ENCODE results near the gene ABCA2. TPM values are rescaled to one million over a fixed set of nuclear protein-coding genes. Genes with fewer than 3 reads are reported as not detected.

The ABCA2 gene
- polyA plus RNA-seq, 1 of the 3 experiments (the other 2 are of a cell fraction): 34.7 TPM

DNA sequence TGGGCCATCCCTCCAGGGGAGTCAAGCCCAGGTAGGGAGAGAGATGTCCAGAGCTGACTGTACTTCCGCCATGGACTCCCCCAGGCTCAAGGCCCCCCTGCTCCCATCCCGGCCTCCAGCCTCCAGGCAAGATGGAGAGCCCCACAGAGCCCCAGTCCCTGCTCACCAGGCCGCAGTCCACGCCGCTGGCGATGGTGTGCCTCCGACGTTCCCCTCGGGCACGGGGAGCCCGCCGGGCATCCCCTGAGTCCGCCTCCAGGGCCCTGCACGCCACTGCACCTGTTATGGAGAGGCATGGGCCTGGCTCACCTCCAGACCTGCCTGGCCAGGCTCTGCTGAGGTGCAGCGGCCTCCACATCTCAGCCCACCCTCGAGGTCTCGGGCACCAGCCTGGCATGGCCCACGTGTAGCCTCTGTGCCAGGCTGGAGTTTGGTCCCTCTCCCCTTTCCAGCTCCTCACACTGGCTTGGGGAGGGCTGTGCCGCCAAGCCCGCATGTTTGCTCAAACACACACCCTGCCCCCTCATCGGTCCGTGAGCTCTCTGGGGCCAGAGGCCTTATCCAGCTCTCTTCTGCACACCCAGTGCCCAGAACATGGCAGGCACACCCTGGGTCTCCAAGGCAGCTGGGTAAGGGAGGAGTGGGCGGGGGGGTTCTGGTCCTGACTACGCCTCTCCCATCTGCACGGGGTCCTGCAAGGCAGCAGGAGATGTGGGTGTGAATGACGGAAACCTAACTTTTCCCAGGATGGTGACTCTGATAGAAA lies 38.2 kb upstream of the ABCA2 start:
- TF ChIP-seq, protein P1, sequence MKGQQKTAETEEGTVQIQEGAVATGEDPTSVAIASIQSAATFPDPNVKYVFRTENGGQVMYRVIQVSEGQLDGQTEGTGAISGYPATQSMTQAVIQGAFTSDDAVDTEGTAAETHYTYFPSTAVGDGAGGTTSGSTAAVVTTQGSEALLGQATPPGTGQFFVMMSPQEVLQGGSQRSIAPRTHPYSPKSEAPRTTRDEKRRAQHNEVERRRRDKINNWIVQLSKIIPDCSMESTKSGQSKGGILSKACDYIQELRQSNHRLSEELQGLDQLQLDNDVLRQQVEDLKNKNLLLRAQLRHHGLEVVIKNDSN (IDR thresholded peaks at IDR 0.05; ENCODE audit: borderline replicate concordance, low read depth): no peak
- TF ChIP-seq RXRA (IDR thresholded peaks at IDR 0.05; ENCODE audit: borderline replicate concordance, low read depth): no peak
- TF ChIP-seq CHD2 (IDR thresholded peaks at IDR 0.05; ENCODE audit: low read length, partially characterized antibody): no peak
- no peak for TF ChIP-seq YY1 (IDR thresholded peaks at IDR 0.05; ENCODE audit: low read depth)
- TF ChIP-seq, protein P2, sequence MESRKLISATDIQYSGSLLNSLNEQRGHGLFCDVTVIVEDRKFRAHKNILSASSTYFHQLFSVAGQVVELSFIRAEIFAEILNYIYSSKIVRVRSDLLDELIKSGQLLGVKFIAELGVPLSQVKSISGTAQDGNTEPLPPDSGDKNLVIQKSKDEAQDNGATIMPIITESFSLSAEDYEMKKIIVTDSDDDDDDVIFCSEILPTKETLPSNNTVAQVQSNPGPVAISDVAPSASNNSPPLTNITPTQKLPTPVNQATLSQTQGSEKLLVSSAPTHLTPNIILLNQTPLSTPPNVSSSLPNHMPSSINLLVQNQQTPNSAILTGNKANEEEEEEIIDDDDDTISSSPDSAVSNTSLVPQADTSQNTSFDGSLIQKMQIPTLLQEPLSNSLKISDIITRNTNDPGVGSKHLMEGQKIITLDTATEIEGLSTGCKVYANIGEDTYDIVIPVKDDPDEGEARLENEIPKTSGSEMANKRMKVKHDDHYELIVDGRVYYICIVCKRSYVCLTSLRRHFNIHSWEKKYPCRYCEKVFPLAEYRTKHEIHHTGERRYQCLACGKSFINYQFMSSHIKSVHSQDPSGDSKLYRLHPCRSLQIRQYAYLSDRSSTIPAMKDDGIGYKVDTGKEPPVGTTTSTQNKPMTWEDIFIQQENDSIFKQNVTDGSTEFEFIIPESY (IDR thresholded peaks at IDR 0.05; ENCODE audit: borderline replicate concordance, low read depth): no peak
- TF ChIP-seq, protein P3, sequence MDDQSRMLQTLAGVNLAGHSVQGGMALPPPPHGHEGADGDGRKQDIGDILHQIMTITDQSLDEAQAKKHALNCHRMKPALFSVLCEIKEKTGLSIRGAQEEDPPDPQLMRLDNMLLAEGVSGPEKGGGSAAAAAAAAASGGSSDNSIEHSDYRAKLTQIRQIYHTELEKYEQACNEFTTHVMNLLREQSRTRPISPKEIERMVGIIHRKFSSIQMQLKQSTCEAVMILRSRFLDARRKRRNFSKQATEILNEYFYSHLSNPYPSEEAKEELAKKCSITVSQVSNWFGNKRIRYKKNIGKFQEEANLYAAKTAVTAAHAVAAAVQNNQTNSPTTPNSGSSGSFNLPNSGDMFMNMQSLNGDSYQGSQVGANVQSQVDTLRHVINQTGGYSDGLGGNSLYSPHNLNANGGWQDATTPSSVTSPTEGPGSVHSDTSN (IDR thresholded peaks at IDR 0.05): no peak
- TF ChIP-seq POLR2AphosphoS5 (IDR thresholded peaks at IDR 0.05; ENCODE audit: low read depth, low read length): no peak
- TF ChIP-seq MEF2A (IDR thresholded peaks at IDR 0.05; ENCODE audit: borderline replicate concordance, low read depth): no peak
- POLR2A ChIA-PET: interaction anchor here (2.2 kb wide), 1 partner anchor 11 kb away, joined by 12 read pairs; no protein-coding TSS in a partner anchor

DNA sequence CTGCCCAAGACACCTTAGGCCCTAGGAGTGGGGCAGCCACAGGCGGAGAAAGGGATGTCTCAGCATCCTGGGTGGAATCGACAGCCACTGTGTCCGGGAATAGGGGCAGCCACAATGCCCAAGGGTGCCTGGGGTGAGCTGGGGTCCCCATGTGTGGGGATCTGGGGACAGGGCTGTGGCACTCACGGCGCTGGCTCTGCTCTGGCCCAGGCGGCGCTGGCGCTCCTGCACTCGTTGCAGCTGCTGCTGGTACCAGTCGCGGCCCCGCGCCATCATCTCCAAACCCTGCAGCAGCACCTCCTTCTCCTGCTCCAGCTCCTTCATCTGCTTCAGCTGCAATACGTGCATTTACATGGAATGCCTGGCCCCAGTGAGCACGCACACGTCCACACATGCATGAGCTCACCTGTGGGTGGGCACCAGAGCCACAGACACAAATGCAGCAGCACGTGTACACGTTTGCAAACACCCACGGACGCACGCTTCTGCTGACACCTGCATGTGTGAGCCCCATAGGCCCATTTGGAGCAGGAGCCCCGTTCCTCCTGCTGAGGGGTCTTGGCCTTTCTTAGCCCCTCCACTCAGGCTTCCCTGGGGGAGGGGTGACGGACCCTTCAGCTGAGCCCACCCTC lies 37.4 kb upstream of the ABCA2 start:
- ChIA-PET CTCF (interaction anchor here (1.0 to 16.8 kb wide), 7 partner anchors 12 to 278 kb away, joined by 3 to 803 read pairs (median 11); partner anchors contain the start of genes ABCA2, ENTPD2, FUT7 and NPDC1), POLR2A (interaction anchor here (2.2 kb wide), 1 partner anchor 10 kb away, joined by 12 read pairs; no protein-coding TSS in a partner anchor)

More for the DNA sequence above, 38.2 kb upstream of the ABCA2 start:
- no peak overlapping the region for H3K4me2 ChIP-seq
- no peaks in the 10 kb centered on the region for H3K36me3 ChIP-seq (replicated peaks in 1 of 2; ENCODE audit: control insufficient read depth in 1 of 2, insufficient read depth in 2 of 2, low read length in 1 of 2)
- peaks cover 12% of the 10 kb centered on the region; the same call in 1 of the 2 replicates for H4K20me1 ChIP-seq (ENCODE audit: insufficient read depth)
- H3K27me3 ChIP-seq (ENCODE audit: insufficient read depth): no peaks in the 10 kb centered on the region
- DNase-seq: no peak
- H3K27ac ChIP-seq (ENCODE audit: low read depth in 2 of 2, low read length in 1 of 2): no peak overlapping the region
- H3K9me3 ChIP-seq: no peaks in the 10 kb centered on the region
- H3K4me1 ChIP-seq (ENCODE audit: control insufficient read depth in 1 of 2, insufficient read depth in 2 of 2, low read depth in 1 of 2, low read length in 1 of 2): peaks cover 0 to 27% of the 10 kb centered on the region in 2 experiments; a peak in 1 of 4 replicates
- H3K9me2 ChIP-seq: no peaks in the 10 kb centered on the region
- no peak overlapping the region for H3K4me3 ChIP-seq (ENCODE audit: low read depth in 2 of 2, low read length in 1 of 2)
- H3F3A ChIP-seq (replicated peaks; ENCODE audit: insufficient read depth): peaks cover 8% of the 10 kb centered on the region
- H2AFZ ChIP-seq (ENCODE audit: low read depth): no peak overlapping the region
- CTCF ChIA-PET: interaction anchor here (1.0 to 16.8 kb wide), 11 partner anchors 11 to 278 kb away, joined by 3 to 803 read pairs (median 3); partner anchors contain the start of genes ABCA2, AJM1, ENTPD2 and FUT7
- H3K9ac ChIP-seq: no peak overlapping the region
- 0 out of 2 replicates have a peak, but pooled peaks cover 3% of the 10 kb centered on the region for H3K79me2 ChIP-seq (ENCODE audit: insufficient read depth)
- WGBS (ENCODE audit: low lambda C conversion rate): 91% methylated on average over 18 of the region's 26 CpGs

More for the DNA sequence above, 37.4 kb upstream of the ABCA2 start:
- Histone ChIP-seq H3K4me1 (ENCODE audit: control insufficient read depth in 1 of 2, insufficient read depth in 2 of 2, low read depth in 1 of 2, low read length in 1 of 2) (peaks cover 0 to 22% of the 10 kb centered on the region in 2 experiments; a peak in 1 of 4 replicates), H3K27ac (ENCODE audit: low read depth in 2 of 2, low read length in 1 of 2) (no peak overlapping the region), H3K4me3 (ENCODE audit: low read depth in 2 of 2, low read length in 1 of 2) (no peak overlapping the region), H3K9me2 (no peaks in the 10 kb centered on the region), H3K36me3 (replicated peaks in 1 of 2; ENCODE audit: control insufficient read depth in 1 of 2, insufficient read depth in 2 of 2, low read length in 1 of 2) (no peaks in the 10 kb centered on the region), H3F3A (replicated peaks; ENCODE audit: insufficient read depth) (peaks cover 5% of the 10 kb centered on the region), H3K4me2 (no peak overlapping the region), H3K27me3 (ENCODE audit: insufficient read depth) (no peaks in the 10 kb centered on the region), H3K9ac (no peak overlapping the region), H2AFZ (ENCODE audit: low read depth) (no peak overlapping the region), H3K79me2 (ENCODE audit: insufficient read depth) (0 out of 2 replicates have a peak, but pooled peaks cover 3% of the 10 kb centered on the region), H3K9me3 (no peaks in the 10 kb centered on the region), H4K20me1 (ENCODE audit: insufficient read depth) (peaks cover 12% of the 10 kb centered on the region; the same call in 1 of the 2 replicates)
- TF ChIP-seq FOSL2 (IDR thresholded peaks at IDR 0.05; ENCODE audit: borderline replicate concordance, low read depth) (no peak), GABPA (IDR thresholded peaks at IDR 0.05; ENCODE audit: low read depth) (no peak), NRF1 (IDR thresholded peaks at IDR 0.05; ENCODE audit: low read depth, low read length) (no peak), EP300 (IDR thresholded peaks at IDR 0.05; ENCODE audit: borderline replicate concordance in 1 of 2, low read depth in 1 of 2, low read length in 1 of 2) (no peak)
- TF ChIP-seq, protein P3 (IDR thresholded peaks at IDR 0.05): no peak
- TF ChIP-seq, protein P1 (IDR thresholded peaks at IDR 0.05; ENCODE audit: borderline replicate concordance, low read depth): no peak
- 96% methylated on average over 15 of the region's 23 CpGs for WGBS (ENCODE audit: low lambda C conversion rate)
- DNase-seq: no peak

Measured in SK-N-SH (cell line).